Nucleus accumbens (tissue), 56 donors: ENCODE measurements around the gene COMP.

Experiments
- DNase-seq, 56 donors: peaks; one replicate each; lab custom pipeline; 2025; lab: John Stamatoyannopoulos, UW

COMP gene

GRCh38 chr19:18785179-18786124, 5.7 kb downstream of the COMP start:
- DNase-seq = peak in 19 of 56 donors; percentile 4 to 74 (median 17)

GRCh38 chr19:18784786-18785120, 6.4 kb downstream of the COMP start:
- DNase-seq = no peak

GRCh38 chr19:18783958-18784785, 6.9 kb downstream of the COMP start:
- no peak for DNase-seq

- no peak for DNase-seq
Observed at GRCh38 chr19:18782559-18783225, 8.4 kb downstream of the COMP start.

GRCh38 chr19:18781885-18782527, 9.1 kb downstream of the COMP start:
- DNase-seq = no peak

GRCh38 chr19:18781047-18781600, 10.0 kb downstream of the COMP start:
- no peak for DNase-seq

- no peak for DNase-seq
Observed at GRCh38 chr19:18780631-18781030, 10.5 kb downstream of the COMP start.

- DNase-seq = no peak
Observed at GRCh38 chr19:18780081-18780480, 11.0 kb downstream of the COMP start.

- DNase-seq = no peak
Observed at GRCh38 chr19:18778826-18779495, 12.1 kb downstream of the COMP start.

GRCh38 chr19:18778076-18778389, 13.1 kb downstream of the COMP start:
- DNase-seq = no peak

- no peak for DNase-seq
Observed at GRCh38 chr19:18777301-18778075, 13.6 kb downstream of the COMP start.

GRCh38 chr19:18776736-18777135, 14.4 kb downstream of the COMP start:
- no peak for DNase-seq

GRCh38 chr19:18776288-18776594, 14.9 kb downstream of the COMP start:
- DNase-seq = no peak

- DNase-seq = no peak
Observed at GRCh38 chr19:18775586-18776287, 15.4 kb downstream of the COMP start.

- DNase-seq = no peak
Observed at GRCh38 chr19:18774782-18775444, 16.2 kb downstream of the COMP start.

- DNase-seq = no peak
Observed at GRCh38 chr19:18774107-18774506, 17.0 kb downstream of the COMP start.

GRCh38 chr19:18773682-18774081, 17.4 kb downstream of the COMP start:
- no peak for DNase-seq
